ENCODE results near the gene KLKB1.

Gene KLKB1

GRCh38 chr4:186226521-186227189 is 652 bp upstream of the KLKB1 start (continued):
- no peak for TF ChIP-seq PATZ1 (CRISPR knock-in tag; IDR thresholded peaks at IDR 0.05; ENCODE audit: borderline replicate concordance)
- no peak for TF ChIP-seq TOX (CRISPR knock-in tag; IDR thresholded peaks at IDR 0.05; ENCODE audit: borderline replicate concordance)

DNA sequence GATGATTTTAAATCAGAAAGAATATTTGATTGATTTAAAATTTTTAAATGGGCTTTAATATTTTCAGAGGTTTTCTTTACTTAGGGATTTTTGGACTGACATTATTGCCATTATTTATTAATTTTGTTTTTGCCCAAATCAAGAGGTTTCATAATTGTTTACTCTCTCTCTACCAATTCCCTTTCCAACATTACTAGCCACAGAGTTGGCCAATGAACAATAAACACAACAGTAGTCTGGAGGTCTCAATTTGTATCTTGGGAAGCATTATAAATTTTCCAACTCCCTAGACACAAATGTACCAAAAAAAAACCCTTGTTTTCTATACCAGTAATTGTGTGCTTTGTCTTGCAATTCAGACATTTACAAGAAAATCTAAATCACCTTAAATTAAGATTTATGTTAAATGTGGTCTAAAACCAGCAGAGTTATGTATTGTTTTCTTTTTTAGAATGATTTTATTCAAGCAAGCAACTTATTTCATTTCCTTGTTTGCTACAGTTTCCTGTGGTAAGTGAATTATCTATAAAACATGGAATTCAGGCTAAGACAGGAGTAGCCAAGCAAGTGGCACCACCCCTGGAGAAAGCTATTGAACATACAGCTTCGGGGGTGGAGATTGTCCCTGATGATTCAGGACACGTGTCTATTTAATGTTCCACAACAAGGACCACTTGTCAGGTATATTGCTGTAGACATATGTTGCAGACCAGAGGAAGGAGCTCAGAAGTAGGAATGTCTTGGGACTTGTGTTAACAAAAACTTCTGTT is 622 bp downstream of the KLKB1 start:
- TF ChIP-seq ESRRG (CRISPR knock-in tag; IDR thresholded peaks at IDR 0.05), result no peak
- TF ChIP-seq, protein P1, sequence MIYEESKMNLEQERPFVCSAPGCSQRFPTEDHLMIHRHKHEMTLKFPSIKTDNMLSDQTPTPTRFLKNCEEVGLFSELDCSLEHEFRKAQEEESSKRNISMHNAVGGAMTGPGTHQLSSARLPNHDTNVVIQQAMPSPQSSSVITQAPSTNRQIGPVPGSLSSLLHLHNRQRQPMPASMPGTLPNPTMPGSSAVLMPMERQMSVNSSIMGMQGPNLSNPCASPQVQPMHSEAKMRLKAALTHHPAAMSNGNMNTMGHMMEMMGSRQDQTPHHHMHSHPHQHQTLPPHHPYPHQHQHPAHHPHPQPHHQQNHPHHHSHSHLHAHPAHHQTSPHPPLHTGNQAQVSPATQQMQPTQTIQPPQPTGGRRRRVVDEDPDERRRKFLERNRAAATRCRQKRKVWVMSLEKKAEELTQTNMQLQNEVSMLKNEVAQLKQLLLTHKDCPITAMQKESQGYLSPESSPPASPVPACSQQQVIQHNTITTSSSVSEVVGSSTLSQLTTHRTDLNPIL (CRISPR knock-in tag; IDR thresholded peaks at IDR 0.05; ENCODE audit: low read depth), result no peak
- no peak for TF ChIP-seq ZNF70 (CRISPR knock-in tag; IDR thresholded peaks at IDR 0.05)
- no peak for TF ChIP-seq OSR1 (CRISPR knock-in tag; IDR thresholded peaks at IDR 0.05)
- no peak for TF ChIP-seq ZNF8 (CRISPR knock-in tag; IDR thresholded peaks at IDR 0.05)
- TF ChIP-seq ZNF565 (CRISPR knock-in tag; conservative IDR thresholded peaks at IDR 0.05; ENCODE audit: low read depth), result no peak
- TF ChIP-seq ZFP3 (CRISPR knock-in tag; IDR thresholded peaks at IDR 0.05), result no peak
- no peak for TF ChIP-seq PATZ1 (CRISPR knock-in tag; IDR thresholded peaks at IDR 0.05; ENCODE audit: borderline replicate concordance)
- TF ChIP-seq ZFP30 (CRISPR knock-in tag; IDR thresholded peaks at IDR 0.05), result no peak
- TF ChIP-seq PPARA (CRISPR knock-in tag; IDR thresholded peaks at IDR 0.05; ENCODE audit: borderline replicate concordance), result no peak
- TF ChIP-seq GLIS3 (CRISPR knock-in tag; IDR thresholded peaks at IDR 0.05), result no peak
- no peak for TF ChIP-seq SNAI2 (CRISPR knock-in tag; IDR thresholded peaks at IDR 0.05)
- TF ChIP-seq, protein P2, sequence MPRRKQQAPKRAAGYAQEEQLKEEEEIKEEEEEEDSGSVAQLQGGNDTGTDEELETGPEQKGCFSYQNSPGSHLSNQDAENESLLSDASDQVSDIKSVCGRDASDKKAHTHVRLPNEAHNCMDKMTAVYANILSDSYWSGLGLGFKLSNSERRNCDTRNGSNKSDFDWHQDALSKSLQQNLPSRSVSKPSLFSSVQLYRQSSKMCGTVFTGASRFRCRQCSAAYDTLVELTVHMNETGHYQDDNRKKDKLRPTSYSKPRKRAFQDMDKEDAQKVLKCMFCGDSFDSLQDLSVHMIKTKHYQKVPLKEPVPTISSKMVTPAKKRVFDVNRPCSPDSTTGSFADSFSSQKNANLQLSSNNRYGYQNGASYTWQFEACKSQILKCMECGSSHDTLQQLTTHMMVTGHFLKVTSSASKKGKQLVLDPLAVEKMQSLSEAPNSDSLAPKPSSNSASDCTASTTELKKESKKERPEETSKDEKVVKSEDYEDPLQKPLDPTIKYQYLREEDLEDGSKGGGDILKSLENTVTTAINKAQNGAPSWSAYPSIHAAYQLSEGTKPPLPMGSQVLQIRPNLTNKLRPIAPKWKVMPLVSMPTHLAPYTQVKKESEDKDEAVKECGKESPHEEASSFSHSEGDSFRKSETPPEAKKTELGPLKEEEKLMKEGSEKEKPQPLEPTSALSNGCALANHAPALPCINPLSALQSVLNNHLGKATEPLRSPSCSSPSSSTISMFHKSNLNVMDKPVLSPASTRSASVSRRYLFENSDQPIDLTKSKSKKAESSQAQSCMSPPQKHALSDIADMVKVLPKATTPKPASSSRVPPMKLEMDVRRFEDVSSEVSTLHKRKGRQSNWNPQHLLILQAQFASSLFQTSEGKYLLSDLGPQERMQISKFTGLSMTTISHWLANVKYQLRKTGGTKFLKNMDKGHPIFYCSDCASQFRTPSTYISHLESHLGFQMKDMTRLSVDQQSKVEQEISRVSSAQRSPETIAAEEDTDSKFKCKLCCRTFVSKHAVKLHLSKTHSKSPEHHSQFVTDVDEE (CRISPR knock-in tag; IDR thresholded peaks at IDR 0.05), result no peak
- no peak for ATAC-seq

DNA sequence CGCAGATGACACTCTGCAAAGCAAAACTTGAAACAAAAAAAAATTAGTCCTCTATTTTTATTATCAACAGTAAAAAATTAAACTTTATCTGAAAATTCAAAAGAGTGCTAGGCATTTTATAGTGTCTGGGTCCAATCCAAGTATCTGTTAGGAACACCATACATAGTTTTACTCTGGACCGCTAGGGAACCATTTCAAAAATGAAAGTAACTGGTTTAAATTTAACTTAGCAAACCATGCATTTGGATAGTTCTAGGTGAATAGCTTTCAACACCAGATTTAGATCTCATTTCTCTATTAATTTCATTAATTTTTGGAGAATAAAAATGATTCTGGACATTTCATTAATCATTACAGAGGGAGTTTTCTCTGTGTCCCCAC is 1.2 kb downstream of the KLKB1 start:
- ATAC-seq, result no peak
- TF ChIP-seq RARB (CRISPR knock-in tag; IDR thresholded peaks at IDR 0.05), result no peak

GRCh38 chr4:186234367-186234766 is 7.1 kb downstream of the KLKB1 start:
- no peak for ATAC-seq
- TF ChIP-seq CSDC2 (CRISPR knock-in tag; IDR thresholded peaks at IDR 0.05) (no peak), ZC3H10 (CRISPR knock-in tag; IDR thresholded peaks at IDR 0.05) (no peak), ISL1 (CRISPR knock-in tag; IDR thresholded peaks at IDR 0.05) (no peak), SNAI2 (CRISPR knock-in tag; IDR thresholded peaks at IDR 0.05) (no peak), PATZ1 (CRISPR knock-in tag; IDR thresholded peaks at IDR 0.05; ENCODE audit: borderline replicate concordance) (no peak), TOX (CRISPR knock-in tag; IDR thresholded peaks at IDR 0.05; ENCODE audit: borderline replicate concordance) (no peak), TCF4 (CRISPR knock-in tag; IDR thresholded peaks at IDR 0.05; ENCODE audit: borderline replicate concordance) (no peak)
- TF ChIP-seq, protein P3, sequence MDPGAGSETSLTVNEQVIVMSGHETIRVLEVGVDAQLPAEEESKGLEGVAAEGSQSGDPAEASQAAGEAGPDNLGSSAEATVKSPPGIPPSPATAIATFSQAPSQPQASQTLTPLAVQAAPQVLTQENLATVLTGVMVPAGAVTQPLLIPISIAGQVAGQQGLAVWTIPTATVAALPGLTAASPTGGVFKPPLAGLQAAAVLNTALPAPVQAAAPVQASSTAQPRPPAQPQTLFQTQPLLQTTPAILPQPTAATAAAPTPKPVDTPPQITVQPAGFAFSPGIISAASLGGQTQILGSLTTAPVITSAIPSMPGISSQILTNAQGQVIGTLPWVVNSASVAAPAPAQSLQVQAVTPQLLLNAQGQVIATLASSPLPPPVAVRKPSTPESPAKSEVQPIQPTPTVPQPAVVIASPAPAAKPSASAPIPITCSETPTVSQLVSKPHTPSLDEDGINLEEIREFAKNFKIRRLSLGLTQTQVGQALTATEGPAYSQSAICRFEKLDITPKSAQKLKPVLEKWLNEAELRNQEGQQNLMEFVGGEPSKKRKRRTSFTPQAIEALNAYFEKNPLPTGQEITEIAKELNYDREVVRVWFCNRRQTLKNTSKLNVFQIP (CRISPR knock-in tag; IDR thresholded peaks at IDR 0.05; ENCODE audit: borderline replicate concordance, low read depth), result no peak
- TF ChIP-seq, protein P4, sequence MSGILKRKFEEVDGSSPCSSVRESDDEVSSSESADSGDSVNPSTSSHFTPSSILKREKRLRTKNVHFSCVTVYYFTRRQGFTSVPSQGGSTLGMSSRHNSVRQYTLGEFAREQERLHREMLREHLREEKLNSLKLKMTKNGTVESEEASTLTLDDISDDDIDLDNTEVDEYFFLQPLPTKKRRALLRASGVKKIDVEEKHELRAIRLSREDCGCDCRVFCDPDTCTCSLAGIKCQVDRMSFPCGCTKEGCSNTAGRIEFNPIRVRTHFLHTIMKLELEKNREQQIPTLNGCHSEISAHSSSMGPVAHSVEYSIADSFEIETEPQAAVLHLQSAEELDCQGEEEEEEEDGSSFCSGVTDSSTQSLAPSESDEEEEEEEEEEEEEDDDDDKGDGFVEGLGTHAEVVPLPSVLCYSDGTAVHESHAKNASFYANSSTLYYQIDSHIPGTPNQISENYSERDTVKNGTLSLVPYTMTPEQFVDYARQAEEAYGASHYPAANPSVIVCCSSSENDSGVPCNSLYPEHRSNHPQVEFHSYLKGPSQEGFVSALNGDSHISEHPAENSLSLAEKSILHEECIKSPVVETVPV (CRISPR knock-in tag; IDR thresholded peaks at IDR 0.05), result no peak
- TF ChIP-seq, protein P1 (CRISPR knock-in tag; IDR thresholded peaks at IDR 0.05; ENCODE audit: low read depth), result no peak
